ENCODE measurements around the gene PRPF38A.
A peak's percentile ranks its signal among the peaks of the same experiment; 100 is the strongest.

The PRPF38A gene

DNA sequence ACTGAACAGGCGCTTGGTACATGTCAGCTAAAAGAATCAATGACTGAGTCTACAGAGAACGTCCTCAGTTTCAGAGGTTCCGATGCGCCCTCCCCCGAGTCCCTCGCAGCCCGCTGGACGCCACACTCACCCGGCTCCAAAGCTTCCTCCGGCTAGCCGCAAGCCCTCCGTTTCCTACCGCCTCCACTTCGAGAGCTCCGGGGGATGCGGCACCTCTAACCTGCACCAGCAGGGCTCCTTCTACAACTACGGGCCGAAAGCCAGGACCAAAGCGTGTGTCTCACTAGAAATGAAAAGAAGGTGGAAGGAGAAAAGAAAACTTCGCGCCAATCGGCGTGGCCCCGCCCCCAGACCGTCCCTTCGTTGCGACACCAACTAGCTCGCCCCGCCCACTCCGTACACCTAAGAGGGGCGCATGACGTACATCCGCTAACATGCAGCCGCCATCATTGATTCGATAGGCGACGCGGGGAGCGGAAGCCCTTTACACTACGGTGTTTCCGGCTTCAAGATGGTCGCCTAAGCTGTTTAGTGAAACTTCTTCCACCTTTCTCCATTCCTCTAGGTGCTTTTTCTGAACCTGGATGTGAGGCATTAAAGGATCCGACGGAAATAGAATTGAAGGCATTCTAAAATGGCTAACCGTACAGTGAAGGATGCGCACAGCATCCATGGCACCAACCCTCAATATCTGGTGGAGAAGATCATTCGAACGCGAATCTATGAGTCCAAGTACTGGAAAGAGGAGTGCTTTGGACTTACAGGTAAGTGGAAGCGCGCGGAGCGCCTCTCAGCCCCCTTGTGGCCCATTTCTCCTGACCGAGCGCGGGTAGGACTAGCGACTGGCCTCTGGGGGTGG is at the start of gene PRPF38A, which contains the start of gene ORC1:
PRPF38A (plus strand) TSS at position 487 of the 859 bp plus-strand sequence; CDS start at position 635, 148 bp downstream.
ORC1 (minus strand) TSS at position 308 of the 859 bp plus-strand sequence. CDS start 2,200 bp downstream, outside the sequence.
- H3K4me3 ChIP-seq (ENCODE audit: low read depth, low read length): peak within 1 kb of the TSS; percentile 89
- TF ChIP-seq CTCF (IDR thresholded peaks at IDR 0.05; ENCODE audit: low read depth, low read length, missing control alignments): peak; percentile 74
- DNase-seq (ENCODE audit: low read depth): peak; percentile 96
- in situ Hi-C loops (cut with HindIII; ENCODE audit: low sequenced_read_pairs): no loop called here

GRCh38 chr1:52355436-52355835 is 49.0 kb upstream of the PRPF38A start:
- no peak for DNase-seq (ENCODE audit: low read depth)
- in situ Hi-C loops (cut with HindIII; ENCODE audit: low sequenced_read_pairs): no loop called here
- no peak for TF ChIP-seq CTCF (IDR thresholded peaks at IDR 0.05; ENCODE audit: low read depth, low read length, missing control alignments)
- no peak overlapping the region for H3K4me3 ChIP-seq (ENCODE audit: low read depth, low read length)

DNA sequence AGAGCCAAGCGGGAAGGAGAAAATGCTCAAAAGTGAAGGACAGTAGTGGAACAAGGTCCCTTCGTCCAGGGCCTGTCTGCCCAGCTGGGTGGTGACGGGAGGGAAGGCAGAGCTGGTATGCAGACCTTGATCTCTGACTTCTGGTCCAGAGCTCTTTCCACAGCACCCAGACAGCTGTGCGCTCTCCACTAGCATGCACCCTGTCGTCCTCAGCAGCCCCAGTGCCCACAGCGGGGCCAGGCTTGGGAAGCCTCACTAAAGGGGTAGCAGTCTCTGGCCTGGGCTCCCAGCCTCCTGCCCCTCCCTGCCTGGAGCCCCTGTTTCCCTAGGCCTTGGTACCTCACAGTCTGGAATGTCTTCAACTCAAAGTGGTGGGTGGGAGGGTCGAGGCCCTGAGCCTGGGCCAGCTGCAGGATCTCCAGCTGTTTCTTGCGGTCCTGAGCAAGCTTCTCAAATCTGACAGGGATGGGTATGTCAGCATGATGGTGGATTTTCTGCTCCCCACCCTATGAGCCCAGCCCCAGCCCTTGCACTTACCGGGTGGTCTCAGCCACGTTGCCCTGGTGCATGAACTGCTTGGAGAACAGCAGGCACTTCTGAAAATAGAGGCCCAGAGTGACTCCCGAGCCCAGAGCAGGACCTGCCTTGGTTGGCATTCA is 48.4 kb upstream of the PRPF38A start:
- DNase-seq (ENCODE audit: low read depth): no peak
- in situ Hi-C loops (cut with HindIII; ENCODE audit: low sequenced_read_pairs): no loop called here
- H3K4me3 ChIP-seq (ENCODE audit: low read depth, low read length): no peak overlapping the region

GRCh38 chr1:52356818-52357355 is 47.5 kb upstream of the PRPF38A start:
- TF ChIP-seq CTCF (IDR thresholded peaks at IDR 0.05; ENCODE audit: low read depth, low read length, missing control alignments): no peak
- in situ Hi-C loops (cut with HindIII; ENCODE audit: low sequenced_read_pairs): no loop called here
- H3K4me3 ChIP-seq (ENCODE audit: low read depth, low read length): no peak overlapping the region

More for the DNA sequence above, 48.4 kb upstream of the PRPF38A start:
- TF ChIP-seq CTCF (IDR thresholded peaks at IDR 0.05; ENCODE audit: low read depth, low read length, missing control alignments): no peak

DNA sequence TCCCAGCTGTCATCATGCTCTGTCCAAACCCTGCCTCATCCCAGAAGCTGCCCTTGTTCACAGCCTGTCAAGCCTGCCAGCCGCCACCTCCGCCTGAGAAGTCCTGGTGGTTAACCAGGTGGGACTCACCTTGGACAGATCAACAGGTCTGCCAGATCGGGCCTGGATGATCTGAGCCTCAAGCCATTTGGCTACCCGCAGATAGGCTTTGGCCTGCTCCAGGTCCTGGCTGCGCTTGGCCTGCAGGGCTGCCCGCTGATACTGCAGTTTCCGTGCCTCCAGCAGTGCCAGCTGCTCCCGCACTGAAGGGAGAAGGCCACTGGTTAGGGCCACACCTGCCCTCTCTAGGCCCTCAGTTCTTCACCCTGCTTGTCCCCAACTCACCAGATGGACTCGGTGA is 47.0 kb upstream of the PRPF38A start:
- TF ChIP-seq CTCF (IDR thresholded peaks at IDR 0.05; ENCODE audit: low read depth, low read length, missing control alignments): no peak
- DNase-seq (ENCODE audit: low read depth): no peak
- H3K4me3 ChIP-seq (ENCODE audit: low read depth, low read length): no peak overlapping the region
- in situ Hi-C loops (cut with HindIII; ENCODE audit: low sequenced_read_pairs): no loop called here

More at GRCh38 chr1:52356818-52357355, 47.5 kb upstream of the PRPF38A start:
- no peak for DNase-seq (ENCODE audit: low read depth)

GRCh38 chr1:52358851-52359497 is 45.4 kb upstream of the PRPF38A start:
- no peak for DNase-seq (ENCODE audit: low read depth)
- no peak for TF ChIP-seq CTCF (IDR thresholded peaks at IDR 0.05; ENCODE audit: low read depth, low read length, missing control alignments)
- no peak overlapping the region for H3K4me3 ChIP-seq (ENCODE audit: low read depth, low read length)
- in situ Hi-C loops (cut with HindIII; ENCODE audit: low sequenced_read_pairs): no loop called here

Measured in astrocyte of the cerebellum (primary cell).